Measurements from ENCODE around the gene GALNT6.
A peak's percentile ranks its signal among the peaks of the same experiment; 100 is the strongest.

Gene GALNT6

GRCh38 chr12:51404627-51405026 is 13.4 kb upstream of the GALNT6 start:
- DNase-seq, result no peak

- DNase-seq, result peak; percentile 29
Measured at GRCh38 chr12:51403681-51404136, 12.5 kb upstream of the GALNT6 start.

- no peak for DNase-seq
Measured at GRCh38 chr12:51403159-51403558, 12.0 kb upstream of the GALNT6 start.

- DNase-seq, result no peak
Measured at GRCh38 chr12:51401900-51402299, 10.7 kb upstream of the GALNT6 start.

DNA sequence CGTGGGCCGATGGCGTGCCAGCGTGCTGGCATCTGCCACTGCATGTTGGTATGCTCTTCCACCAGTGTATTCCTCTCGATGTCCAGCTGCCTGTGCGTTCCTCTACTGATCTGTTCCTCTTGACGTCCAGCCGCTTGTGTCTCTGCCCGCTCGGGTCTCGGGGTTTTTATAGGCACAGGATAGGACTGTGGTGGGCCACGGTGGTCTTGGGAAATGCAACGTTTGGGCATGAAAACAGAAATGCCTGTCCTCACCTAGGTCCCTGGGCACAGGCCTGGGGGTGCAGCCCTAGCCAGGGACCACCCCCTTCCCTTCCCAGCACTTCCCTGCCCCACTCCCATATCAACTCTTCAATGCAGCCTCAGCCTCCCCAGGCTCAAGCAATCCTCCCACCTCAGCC is 10.3 kb upstream of the GALNT6 start:
- DNase-seq, result no peak

GRCh38 chr12:51401020-51401419 is 9.8 kb upstream of the GALNT6 start:
- DNase-seq, result no peak

- no peak for DNase-seq
Measured at GRCh38 chr12:51399891-51400290, 8.7 kb upstream of the GALNT6 start.

DNA sequence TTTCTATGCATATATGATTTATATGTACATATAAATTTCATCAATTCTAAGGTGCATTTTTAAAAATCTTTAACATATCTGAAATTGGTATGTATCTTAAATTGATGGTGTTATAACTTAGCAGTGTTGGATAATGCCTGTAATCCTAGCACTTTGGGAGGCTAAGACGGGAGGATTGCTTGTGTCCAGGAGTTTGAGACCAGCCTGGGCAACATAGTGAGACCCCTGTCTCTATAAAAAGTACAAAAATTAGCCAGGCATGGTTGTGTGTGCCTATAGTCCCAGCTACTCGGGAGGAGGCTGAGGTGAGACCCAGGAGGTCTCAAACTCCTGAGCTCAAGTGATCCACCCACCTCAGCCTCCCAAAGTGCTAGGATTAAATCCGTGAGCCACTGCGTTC is 6.5 kb upstream of the GALNT6 start:
- no peak for DNase-seq

DNA sequence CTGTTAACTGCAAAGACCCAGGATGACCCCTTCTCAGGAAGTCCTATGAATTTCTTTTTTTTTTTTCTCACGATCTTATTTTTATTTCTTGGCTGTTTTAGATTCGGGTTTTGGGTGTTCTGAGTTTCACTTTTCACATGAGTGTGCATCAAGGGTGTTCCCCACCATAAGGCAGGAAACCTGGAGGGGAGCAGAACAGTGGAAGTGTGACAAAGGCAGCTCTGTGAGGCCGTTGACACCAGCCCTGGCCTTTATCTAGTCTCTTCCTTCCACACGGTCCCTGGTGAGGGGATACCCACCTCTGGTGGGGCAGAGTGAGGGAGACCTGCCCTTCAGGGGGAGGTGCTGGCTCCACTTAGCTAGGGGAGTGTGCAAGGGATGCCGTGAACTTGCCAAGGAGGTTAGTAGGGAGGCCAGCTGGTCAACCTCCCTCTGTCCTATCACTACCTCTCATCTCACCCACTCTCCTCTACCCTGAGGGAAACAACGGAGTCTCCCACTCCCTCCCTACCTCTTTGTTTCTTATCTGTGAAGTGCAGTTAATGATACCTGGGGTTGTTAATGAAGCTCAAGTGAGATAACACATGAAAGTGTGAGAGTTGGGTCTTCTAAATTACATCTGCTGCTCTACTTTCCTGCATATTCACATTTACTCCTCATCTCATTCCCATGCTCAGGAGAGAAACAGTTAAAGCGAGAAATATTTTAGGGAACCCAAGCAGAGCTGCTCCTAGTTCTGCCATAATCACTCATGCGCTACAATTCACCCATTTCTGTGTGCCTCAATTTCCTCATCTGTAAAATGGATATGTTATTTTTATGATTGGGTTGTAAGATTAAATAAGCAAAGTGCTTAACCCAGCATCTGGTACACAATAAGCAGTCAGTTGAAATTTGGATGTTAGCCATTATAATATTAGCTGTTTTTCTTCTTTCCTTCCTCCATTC is 4.4 kb upstream of the GALNT6 start:
- DNase-seq, result no peak

DNA sequence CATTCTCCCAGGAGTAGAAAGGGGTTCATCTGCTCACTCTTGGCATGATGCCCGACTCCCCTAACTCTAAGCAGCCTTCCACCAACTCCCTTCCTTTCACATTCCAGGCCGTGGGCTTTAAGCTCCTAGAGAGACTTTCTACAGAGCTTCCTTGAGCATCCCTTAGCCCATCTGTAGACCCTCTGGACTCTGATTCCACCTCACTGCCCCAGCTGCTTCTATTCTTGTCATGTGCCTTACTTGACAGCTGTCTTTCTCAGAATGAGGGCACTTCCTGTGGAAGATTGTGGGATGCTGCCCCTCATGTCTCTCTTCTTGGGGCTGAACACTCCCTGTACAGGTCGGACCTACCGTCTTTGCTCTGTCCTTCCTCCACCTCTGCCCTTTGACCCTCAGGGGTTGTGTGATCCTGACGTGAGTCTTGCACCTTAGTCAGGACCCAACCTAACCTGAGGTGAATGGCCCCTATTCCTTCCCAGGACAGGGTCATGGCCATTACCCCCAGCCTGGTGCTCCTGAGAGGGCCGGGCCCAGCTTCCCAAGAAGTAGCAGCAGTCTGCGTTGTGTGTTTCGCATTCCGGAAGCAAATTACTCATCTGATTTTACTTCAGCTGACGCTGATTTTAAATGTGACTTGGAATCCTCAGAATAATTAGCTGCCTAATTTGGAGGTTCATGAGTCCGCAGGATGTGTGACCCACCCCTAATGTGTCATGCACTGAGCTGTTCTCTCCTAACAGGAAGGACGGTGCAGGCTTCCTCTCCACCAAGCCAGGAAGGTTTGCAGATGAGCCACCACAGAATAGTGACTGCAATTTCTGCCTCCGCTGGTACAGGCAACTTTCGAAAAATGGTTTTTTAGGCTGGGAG is 2.7 kb upstream of the GALNT6 start:
- DNase-seq, result no peak

DNA sequence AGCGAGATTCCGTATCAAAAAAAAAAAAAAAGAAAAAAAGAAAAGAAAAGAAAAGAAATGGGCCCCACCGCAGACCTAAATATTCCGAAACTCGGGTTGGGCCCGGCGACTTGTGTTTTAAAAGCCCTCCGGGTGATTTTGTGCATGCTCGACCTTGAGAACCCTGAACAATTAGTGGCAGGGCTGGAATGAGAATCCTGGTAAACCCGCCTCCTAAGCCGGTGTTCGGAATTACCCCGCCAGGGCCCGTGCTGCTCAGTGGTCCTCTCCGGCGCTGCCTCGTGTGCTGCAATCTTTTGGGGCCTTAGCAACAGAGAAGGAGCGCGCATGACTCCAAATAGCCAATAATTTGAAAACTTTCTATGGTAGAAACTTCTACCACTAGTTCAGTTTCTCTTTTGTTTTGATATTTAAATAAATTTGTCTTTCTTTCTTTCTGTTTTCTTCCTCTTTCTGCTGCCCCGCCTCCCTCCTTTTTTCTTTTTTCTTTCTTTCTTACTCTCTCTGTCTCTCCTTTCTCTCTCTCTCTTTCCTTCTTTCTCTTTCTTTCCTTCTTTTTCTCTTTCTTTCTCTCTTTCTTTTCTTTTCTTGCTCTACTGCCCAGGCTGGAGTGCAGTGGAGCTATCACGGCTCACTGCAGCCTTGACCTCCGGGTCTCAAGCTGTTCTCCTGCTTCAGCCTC is 1.5 kb upstream of the GALNT6 start:
- peak; percentile 44 for DNase-seq

- DNase-seq, result peak; percentile 63
Measured at GRCh38 chr12:51390891-51391282, 319 bp downstream of the GALNT6 start.

DNA sequence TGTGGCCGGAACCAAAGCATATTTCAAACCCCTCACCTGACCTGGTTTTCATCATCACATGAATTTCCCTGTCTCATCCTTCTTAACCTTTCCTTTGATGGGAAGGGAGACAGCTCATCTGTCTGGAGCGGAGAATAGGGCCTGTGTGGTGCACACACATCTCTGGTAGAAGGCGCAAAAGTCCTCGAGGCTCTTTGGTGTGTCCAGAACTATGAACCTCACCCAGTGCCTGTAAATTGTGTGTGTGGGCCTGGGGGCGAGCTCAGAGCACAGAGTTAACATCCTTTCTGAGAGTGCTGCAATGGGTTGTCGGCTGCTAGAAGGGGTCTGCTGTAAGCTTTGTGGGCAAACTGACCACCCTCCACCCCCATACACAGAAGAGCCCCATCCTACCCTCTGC is 749 bp downstream of the GALNT6 start:
- DNase-seq, result no peak

DNA sequence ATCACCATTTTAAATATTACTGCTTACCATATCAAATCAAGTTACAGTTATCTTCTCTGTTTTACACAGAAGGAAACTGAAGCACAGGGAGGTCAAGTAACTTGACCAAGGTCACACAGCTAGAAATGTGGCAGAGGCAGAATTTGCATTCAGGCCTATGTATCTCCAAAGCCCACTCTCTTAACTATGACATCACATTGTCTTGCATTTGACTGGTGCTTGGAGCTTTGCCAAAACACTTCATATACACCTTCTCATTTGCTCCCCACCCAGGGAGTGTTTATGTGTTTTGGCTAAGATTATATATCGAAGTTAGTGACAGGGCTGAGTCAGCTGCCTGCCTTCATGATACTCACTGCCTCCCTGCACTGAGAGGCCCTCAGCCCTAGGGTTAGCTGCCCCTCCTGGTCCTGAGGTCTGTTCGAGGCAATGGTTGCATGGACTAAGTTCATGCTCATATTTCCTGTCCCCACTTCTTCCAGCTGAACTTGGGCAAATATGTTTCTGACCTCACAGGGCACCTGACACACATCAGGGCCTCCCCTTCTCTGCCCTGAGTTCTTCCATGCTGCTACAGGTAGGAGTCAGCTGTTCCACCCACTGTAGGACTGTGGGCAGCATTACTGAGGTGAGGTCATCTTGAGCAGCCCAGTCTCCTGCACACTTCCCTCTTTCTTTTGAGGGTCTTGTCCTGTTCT is 1.8 kb downstream of the GALNT6 start:
- DNase-seq, result no peak

DNA sequence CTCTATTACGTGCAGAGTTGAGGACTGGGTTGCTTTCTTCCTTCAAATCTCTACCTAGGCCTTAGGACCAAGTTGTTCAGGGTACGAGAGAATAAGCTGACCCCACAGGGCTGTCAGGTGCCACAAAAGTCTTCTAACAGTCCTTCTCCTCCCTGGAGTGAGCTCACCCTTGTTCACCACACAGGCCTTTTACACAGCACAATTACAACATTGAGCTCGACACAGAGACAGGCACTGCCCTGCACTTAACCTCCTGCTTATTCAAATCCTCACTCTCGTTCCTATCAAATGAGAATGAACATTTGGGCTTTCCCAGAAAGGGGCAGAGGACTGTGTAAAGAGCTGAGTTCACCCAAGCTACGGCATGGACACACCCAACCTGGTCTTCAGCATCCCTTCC is 2.4 kb downstream of the GALNT6 start:
- peak; percentile 66 for DNase-seq

- DNase-seq, result peak; percentile 40
Measured at GRCh38 chr12:51388069-51388799, 3.0 kb downstream of the GALNT6 start.

DNA sequence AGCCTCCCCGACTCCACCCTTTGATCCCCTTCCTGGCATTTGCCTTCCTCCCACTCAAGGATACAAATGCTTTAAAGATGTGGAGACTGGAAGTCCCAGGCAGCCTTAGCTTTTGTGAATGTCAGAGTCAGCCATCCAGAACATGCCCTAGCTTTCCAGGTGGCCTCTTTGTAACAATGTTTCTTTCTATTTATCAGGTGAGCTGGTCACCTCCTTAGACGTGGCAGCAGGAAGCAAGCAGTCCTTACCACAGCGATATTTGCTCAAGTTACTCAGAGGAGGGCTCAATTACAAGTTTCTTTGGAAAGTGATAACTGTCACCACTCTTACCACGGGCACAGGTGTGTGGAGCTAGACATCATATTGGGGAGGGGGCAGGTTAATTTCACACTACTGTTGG is 4.9 kb downstream of the GALNT6 start:
- DNase-seq, result no peak

GRCh38 chr12:51383269-51383905 is 7.8 kb downstream of the GALNT6 start:
- DNase-seq, result no peak

DNA sequence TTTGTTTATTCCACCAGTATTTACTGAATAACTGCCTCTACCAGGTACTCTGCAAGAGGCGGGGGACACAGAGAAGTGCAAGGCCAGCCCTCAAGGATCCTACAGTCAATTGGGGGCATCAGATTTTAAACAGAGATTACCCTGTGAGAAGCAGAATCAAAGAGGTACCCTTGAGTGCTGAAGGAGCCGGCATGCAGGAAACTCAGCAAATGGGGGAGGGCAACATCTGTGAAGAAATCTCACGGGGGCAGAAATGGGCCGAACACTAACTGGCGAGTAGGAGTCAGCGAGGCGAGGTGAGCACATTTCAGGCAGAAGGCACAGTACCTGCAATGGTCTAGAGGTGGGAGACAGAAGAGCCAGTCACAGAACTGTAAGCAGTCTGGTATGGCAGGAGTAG is 9.0 kb downstream of the GALNT6 start:
- no peak for DNase-seq

- no peak for DNase-seq
Measured at GRCh38 chr12:51381226-51382079, 9.8 kb downstream of the GALNT6 start.
